Myocyte (in vitro differentiated cells): Measurements from ENCODE around the gene ADORA2B. TPM values are rescaled to one million over a fixed set of nuclear protein-coding genes. Genes with fewer than 3 reads are reported as not detected.
A peak's percentile ranks its signal among the peaks of the same experiment; 100 is the strongest.
"Not testable (repeated sequence)": the region's sequence is repeated elsewhere in the genome, so short reads cannot be mapped to it uniquely, and the experiment has no call there.

Experiments used
- DNase-seq: peaks from one replicate; pipeline ENCODE4 v3.0.0-alpha.2; 2012; ENCODE audit warnings: low read depth
- total RNA-seq: library from RNA; depleted of rRNA; stranded (reverse); fragments of >200 nt; gene quantifications from 2 replicates; pipeline ENCODE4 v1.2.3, GENCODE V29; 2014

ADORA2B gene
- total RNA-seq, 1 donor from 2014 or later, result 6.3 TPM

DNA sequence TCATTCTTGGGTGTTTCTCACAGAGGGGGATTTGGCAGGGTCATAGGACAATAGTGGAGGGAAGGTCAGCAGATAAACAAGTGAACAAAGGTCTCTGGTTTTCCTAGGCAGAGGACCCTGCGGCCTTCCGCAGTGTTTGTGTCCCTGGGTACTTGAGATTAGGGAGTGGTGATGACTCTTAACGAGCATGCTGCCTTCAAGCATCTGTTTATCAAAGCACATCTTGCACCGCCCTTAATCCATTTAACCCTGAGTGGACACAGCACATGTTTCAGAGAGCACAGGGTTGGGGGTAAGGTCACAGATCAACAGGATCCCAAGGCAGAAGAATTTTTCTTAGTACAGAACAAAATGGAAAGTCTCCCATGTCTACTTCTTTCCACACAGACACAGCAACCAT is 34.1 kb downstream of the ADORA2B start:
- DNase-seq, result not testable (repeated sequence)

DNA sequence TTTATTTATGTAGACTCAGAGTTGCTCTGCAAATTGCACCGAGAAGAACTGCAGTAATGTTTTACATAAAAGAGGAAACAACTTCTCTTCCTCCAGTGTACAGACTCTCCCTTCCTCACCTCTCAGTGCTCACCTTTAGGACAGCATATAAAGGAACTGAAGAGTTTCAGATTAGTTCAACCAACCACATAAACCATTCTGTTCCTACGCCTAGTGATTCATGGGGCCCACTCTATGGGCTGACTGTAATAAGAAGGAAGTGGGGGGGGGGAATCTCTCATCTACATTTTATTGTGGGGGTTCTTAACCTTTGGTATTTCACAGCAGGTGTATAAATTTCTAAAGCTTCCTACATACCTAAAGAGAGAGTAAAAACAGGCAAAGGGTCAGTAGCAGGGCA is 36.3 kb downstream of the ADORA2B start:
- DNase-seq, result no peak

DNA sequence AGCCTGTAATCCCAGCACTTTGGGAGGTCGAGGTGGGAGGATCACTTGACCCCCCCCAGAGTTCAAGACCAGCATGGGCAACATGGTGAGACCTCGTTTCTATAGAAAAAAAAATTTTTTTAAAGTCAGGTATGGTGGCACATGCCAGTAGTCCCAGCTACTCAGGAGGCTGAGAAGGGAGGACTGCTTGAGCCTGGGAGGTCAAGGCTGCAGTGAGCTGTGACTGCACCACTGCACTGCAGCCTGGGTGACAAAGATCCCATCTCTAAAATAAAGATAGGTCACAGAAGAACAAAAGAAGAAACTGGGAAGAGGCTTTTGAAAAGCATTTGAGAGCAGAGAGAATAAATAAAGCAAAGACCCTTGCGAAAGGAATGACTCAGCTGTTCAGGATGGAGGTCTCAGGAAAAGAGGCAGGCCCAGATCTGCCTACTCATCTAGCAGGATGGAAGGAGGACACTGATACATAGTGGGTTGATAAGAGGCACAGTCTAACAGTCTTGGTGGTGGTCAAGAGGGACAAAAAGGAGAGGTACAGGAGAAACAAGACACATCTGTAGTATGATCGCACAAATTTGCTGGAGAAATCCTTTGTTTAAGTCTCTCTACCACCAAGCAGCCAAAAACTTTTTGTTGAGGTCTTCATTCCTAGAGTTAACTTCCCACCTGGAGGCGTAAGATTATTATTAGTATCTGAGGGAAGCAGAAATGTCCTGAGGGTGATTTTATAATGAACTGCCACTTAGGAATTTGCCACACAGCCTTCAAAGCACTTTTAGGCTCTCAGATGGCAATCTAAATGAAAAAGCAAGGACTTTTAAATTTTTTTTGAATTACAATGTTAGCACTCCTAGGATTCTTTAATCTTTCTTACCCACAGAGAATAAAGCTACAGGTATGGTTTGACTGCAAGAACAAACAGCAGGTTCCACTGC is 37.0 kb downstream of the ADORA2B start:
- DNase-seq, result no peak

DNA sequence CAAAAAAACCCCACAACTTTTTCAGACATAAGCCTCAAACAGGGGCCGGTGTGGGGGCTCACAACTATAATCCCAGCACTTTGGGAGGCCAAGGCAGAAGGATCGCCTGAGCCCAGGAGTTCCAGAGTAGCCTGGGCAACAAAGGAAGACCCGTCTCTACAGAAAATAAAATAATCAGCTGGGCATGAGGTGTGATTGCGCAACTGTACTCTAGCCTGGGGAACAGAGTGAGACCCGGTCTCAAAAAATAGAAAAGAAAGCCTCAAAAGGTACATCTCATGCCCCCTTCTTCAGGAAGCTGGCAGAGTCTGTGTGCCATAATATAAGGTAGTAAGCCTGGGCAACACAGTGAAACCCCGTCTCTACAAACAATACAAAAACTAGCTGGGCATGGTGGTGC is 51.4 kb downstream of the ADORA2B start:
- no peak for DNase-seq

- no peak for DNase-seq
These were observed 53.2 kb downstream of the ADORA2B start for GRCh38 chr17:15998031-15998562.

DNA sequence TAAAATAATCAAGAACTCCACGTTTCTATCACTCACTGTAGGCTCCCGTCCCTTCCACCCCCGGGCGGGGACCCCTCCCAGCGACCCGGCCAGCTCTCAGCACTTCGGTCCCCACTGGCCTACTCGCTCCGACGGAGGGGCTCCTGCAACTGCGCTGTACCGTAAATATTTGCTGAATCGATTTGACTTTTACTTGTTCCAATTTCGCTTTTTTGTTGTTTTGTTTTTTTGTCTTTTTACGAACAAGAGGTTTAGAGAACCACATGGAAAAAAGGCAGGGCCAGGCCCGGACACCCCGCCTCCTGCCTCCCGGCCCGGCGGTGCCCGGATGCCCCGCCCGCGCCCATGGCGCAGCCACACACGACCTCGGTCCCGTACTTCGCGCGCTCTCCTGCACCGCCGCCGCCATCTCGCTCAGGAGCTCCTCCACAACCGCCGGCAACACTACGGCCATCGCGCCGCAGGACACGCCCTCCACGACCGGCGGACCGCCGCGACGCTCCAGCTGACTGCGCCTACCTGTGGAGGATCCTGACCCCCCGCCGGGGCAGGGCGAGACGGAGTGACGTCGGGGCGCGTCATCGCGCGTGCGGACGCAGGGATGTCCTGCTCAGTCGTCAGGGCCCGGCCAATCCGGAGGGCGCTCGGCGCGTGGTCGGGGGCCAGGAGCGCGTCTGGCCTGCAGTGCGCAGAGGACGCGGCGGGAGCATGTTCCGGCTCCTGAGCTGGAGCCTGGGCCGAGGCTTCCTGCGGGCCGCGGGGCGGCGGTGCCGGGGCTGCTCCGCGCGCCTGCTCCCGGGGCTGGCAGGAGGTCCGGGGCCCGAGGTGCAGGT is 54.4 kb downstream of the ADORA2B start, which contains the start of the genes TTC19 and ZSWIM7:
Gene TTC19 (plus strand): TSS at position 684 of the 833 bp plus-strand sequence. CDS start 25 bp downstream, at position 709.
Gene ZSWIM7 (minus strand): TSS at position 564 of the 833 bp plus-strand sequence. CDS start 110 bp downstream, at position 454.
- peak; percentile 94 for DNase-seq

DNA sequence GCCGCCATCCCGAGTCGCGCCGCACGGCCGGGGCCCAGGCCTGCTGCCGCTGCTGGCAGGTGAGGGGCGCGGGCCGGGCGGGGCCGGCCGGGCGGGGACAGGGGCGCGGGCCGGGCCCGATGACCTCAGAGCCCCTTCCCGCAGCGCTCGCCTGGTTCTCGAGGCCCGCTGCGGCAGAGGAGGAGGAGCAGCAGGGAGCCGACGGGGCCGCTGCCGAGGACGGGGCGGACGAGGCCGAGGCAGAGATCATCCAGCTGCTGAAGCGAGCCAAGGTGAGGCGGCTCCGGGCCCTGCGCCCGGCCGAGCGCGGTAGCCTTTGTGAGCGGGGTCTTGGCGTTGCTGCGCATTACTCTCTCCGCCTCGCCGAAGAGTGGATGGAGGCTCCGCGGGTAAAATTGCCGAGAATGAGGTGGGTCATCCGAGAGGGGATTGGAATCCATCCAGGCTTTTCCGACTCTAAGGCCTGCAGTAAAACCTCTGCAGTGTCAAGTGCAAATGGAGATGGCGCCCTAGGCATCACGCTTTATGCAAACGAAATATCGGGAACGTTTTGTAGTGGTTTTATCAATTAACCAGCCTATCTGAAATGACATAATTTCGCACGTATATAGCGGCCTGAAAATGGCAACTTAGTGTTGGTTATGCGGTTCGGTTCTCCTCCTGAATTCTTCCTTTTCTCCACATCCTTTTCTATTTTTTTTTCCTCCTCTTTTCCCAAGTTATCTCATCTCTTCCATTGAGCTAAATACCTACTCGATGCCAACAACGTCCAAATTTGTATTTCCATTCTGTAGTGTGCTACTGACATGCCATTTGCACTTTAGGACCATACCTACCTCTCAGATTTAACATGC is 55.3 kb downstream of the ADORA2B start:
- peak; percentile 49 for DNase-seq

DNA sequence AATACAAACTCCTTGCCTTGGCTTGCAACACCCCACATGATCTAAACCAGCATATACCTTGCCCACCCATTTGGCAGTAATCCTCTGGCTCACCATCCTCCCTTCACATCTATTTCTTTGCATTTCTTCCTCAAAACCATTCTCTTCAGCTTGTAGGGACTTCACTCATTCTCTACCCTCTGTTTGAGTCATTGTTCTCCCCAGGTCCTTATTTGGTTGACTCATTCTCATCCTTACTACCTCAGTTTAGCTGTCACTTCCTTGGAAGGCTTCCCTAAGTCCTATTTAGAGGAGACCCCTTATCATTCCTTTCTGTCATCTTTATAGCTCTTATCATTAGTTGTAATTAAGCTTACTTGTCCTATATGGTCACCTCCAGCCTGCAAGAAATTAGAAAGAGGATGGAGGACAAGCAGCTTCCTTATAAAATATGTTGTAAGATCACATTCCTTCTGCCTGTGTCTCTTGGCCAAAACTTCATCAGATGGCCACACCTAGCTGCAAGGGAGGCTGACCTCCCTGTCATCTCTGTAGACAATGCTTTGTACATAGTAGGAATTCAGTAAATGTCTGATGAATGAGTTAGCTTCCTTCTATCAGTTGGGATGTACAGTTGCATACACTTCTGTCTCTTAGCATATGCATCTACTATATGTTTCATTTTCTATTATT is 56.4 kb downstream of the ADORA2B start:
- DNase-seq, result no peak

DNA sequence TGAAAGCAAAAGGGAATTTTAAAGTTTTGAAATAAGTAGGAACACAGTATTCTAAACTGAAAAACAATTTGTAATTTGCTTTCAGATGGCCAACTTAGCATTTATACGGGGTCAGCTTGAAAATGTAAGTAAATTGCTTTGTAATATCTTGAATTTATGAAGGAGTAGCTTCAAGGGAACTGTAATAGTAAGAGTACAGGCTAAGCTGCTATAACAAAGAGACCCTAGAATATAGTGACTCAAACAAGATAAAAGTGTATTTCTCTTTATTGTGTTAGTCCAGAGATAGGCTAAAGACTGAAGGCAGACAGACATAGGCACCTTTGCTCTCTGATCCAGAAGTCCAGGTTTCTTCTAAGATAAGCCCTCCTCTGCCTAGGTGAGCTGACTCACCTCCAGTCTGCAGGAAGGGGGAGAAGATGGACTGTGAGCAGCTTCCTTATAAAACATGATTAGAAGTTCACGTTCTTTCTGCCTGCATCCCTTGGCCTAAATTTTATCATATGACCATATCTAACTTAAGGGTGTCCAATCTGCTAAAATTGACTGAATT is 57.9 kb downstream of the ADORA2B start:
- no peak for DNase-seq

- no peak for DNase-seq
These were observed 58.9 kb downstream of the ADORA2B start for GRCh38 chr17:16003841-16004240.

GRCh38 chr17:16005636-16006035 is 60.7 kb downstream of the ADORA2B start:
- peak; percentile 70 for DNase-seq

DNA sequence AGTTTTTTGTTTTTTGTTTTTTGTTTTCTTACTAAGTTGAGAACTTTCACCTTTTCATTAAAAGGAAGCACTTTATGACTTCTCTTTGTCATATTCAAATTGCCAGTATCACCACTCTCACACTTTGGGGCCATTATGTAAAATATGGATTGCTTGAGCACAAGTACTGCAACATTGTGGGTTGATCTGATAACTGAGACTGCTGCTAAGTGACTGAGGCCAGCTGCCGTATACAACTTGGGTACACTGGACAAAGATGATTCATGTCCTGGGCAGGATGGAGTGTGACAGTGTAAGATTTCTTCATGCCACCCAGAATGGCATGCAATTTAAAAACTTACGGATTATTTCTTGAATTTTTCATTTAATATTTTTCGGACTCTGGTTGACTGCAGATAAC is 62.5 kb downstream of the ADORA2B start:
- peak; percentile 66 for DNase-seq

DNA sequence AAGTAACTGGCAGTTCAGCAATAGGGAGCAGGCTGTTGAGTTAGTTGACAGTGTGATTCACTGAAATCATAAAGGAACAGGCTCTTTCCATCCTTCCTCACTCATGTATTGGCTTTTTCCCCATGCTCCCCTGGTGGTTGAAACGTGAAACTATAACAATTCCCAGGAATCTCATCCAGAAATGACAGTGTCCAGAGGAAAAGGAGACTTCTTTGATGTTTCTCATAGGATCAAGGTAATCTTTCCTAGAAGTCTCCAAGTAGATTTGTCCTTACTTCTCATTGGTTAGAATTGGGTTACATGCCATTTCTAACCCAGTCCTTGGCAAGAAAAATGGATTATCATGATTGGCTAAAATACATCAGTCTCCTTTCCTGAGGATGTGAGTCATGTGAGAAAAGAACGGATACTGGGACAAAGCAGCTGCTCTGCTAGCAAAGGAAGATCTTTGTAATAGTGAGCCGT is 69.0 kb downstream of the ADORA2B start:
- peak; percentile 75 for DNase-seq

GRCh38 chr17:16019347-16019746 is 74.4 kb downstream of the ADORA2B start:
- DNase-seq, result no peak

DNA sequence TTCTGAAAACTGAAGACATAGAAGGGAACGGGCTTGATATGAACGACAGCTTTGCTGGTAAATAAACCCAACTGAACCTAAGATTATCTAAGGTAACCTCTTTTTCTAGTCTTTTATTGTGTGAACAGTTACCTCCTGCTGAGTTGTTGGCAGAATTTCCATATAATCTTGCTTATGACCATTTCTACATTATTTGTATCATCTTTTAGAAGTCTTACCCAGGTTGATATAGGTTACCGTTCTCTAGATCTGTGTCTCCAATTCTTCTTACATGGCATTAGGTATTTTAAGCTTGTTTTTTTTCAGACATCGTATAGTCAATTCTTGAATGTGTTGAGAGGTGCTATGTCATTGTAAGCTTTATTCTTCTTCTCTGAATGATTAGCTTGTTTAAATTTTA is 79.0 kb downstream of the ADORA2B start:
- DNase-seq, result no peak

DNA sequence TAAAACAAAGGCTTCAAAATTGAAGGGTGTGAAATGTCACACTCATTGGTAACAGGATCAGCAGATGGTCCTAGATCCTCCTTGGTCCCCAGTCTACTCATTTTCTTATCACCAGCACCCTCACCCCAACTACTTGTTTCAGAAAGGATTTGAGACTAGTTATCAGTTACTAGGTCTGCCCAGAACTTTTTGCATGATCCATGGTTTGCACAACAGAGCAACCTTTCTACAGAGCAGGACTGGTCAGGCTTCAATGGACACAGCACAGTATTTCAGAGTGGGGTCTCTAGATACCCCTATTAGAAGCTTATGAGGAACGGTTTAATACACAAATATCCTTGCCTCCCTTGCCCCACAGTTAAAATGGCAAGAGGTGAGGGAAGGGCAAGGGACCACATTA is 80.3 kb downstream of the ADORA2B start:
- DNase-seq, result no peak
